CD4-positive, alpha-beta T cell (primary cell): ENCODE results near the gene TMA7. TPM values are rescaled to one million over a fixed set of nuclear protein-coding genes. Genes with fewer than 3 reads are reported as not detected.
A peak's percentile ranks its signal among the peaks of the same experiment; 100 is the strongest.

Experiments
- ATAC-seq: fragments of 200-7000 bp; cut with Tn5 transposase; one replicate; pipeline ENCODE4 v1.10.0; 2022; ENCODE audit warnings: mild to moderate bottlenecking; ENCODE audit not compliant: poor library complexity
- CTCF ChIA-PET: fragments of 350-600 bp; sonication (Branson Sonifier 250); formaldehyde crosslinking; loops from one replicate; lab custom pipeline; 2021; ENCODE audit warnings: antibody characterized with exemption, inconsistent platforms; lab: Charles Lee
- POLR2A ChIA-PET: fragments of 350-600 bp; sonication (Branson Sonifier 250); formaldehyde crosslinking; loops from one replicate; lab custom pipeline; 2021; ENCODE audit warnings: antibody characterized with exemption, inconsistent platforms; lab: Charles Lee
- DNase-seq, 14 experiments: peaks; one replicate each; pipeline ENCODE4 v3.0.0-alpha.2; 2013 to 2020; ENCODE audit warnings: mixed read lengths in 2 of 14
- H3K27ac ChIP-seq, 2 donors: one replicate each; pipeline versions ENCODE4 v1.5.1 to v1.7.0; 2013; ENCODE audit warnings: low read length in 2 of 2, low read depth in 1 of 2, mild to moderate bottlenecking in 1 of 2
- H3K27me3 ChIP-seq, 2 experiments: 1 replicate in 1 of 2; 2 replicates in 1 of 2; pipeline versions ENCODE4 v1.6.1 to v1.7.0; 2013; ENCODE audit warnings: low read length in 2 of 2, control low read depth in 1 of 2, mild to moderate bottlenecking in 1 of 2, moderate library complexity in 1 of 2; ENCODE audit not compliant: insufficient read depth in 2 of 2, control insufficient read depth in 1 of 2
- H3K36me3 ChIP-seq: one replicate; pipeline ENCODE4 v1.6.1; 2013; ENCODE audit warnings: low read length, control low read depth; ENCODE audit not compliant: insufficient read depth
- H3K4me1 ChIP-seq: one replicate; pipeline ENCODE4 v1.6.1; 2013; ENCODE audit warnings: low read length, control low read depth; ENCODE audit not compliant: insufficient read depth
- H3K4me3 ChIP-seq: one replicate; pipeline ENCODE4 v1.5.1; 2013; ENCODE audit warnings: mild to moderate bottlenecking, low read length, moderate library complexity
- H3K9me3 ChIP-seq, 2 experiments: 1 replicate in 1 of 2; 2 replicates in 1 of 2; pipeline versions ENCODE4 v1.6.1 to v1.7.0; 2013; ENCODE audit warnings: low read length in 2 of 2, mild to moderate bottlenecking in 2 of 2, control low read depth in 1 of 2, moderate library complexity in 1 of 2; ENCODE audit not compliant: control insufficient read depth in 1 of 2, insufficient read depth in 1 of 2
- H3K27ac Mint-ChIP-seq: one replicate; pipeline ENCODE4 v1.8.0; 2020; ENCODE audit warnings: mixed read lengths
- H3K27me3 Mint-ChIP-seq: one replicate; pipeline ENCODE4 v1.8.0; 2021; ENCODE audit warnings: mixed read lengths
- H3K36me3 Mint-ChIP-seq: one replicate; pipeline ENCODE4 v1.8.0; 2021; ENCODE audit warnings: low read depth, mixed read lengths
- H3K4me1 Mint-ChIP-seq: one replicate; pipeline ENCODE4 v1.8.0; 2021; ENCODE audit warnings: low read depth, mixed read lengths
- H3K4me3 Mint-ChIP-seq: one replicate; pipeline ENCODE4 v1.8.0; 2020; ENCODE audit warnings: mild to moderate bottlenecking, mixed read lengths
- H3K9me3 Mint-ChIP-seq: one replicate; pipeline ENCODE4 v1.8.0; 2020; ENCODE audit warnings: mixed read lengths
- CTCF ChIP-seq: fragments of 200-600 bp; IDR thresholded peaks from one replicate; pipeline ENCODE4 v1.8.0; 2022; ENCODE audit warnings: antibody characterized with exemption, mild to moderate bottlenecking
- intact Hi-C, 2 experiments: fragments of 100-400 bp; cut with DNase I in 1 of 2; cut with micrococcal nuclease in 1 of 2; formaldehyde crosslinking; loops; one replicate each; pipeline versions ENCODE4 v1.15.1 to v1.9.0; 2023 to 2025; cut with DNase I, micrococcal nuclease
- total RNA-seq, 174 experiments: library from RNA in 2 of 174; stranded (reverse) in 2 of 174; gene quantifications; one replicate each; pipeline ENCODE4 v1.2.3 and lab custom pipeline; 2021 to 2026

The TMA7 gene
- total RNA-seq, 2 experiments from 2014 or later = 289 to 297 TPM

GRCh38 chr3:48440590-48440958 is 517 bp downstream of the TMA7 start:
- ChIA-PET CTCF (interaction anchor here (0.9 to 2.2 kb wide), 7 partner anchors 18 to 118 kb away, joined by 3 to 16 read pairs (median 3); no protein-coding TSS in a partner anchor), POLR2A (interaction anchor here (0.6 to 2.8 kb wide), 21 partner anchors 8 to 498 kb away, joined by 3 to 55 read pairs (median 8); partner anchors contain the start of genes IP6K2, PFKFB4, PLXNB1 and SHISA5)
- no peaks in the 10 kb centered on the region for H3K27me3 ChIP-seq
- DNase-seq (peak in 4 of 14 experiments; percentile 21 to 51 (median 40)), ATAC-seq (peak; percentile 8)
- Mint-ChIP-seq H3K27ac (no peak overlapping the region), H3K9me3 (no peaks in the 10 kb centered on the region), H3K36me3 (peaks cover 50% of the 10 kb centered on the region), H3K4me3 (peak overlapping the region; percentile 96), H3K4me1 (peaks cover 57% of the 10 kb centered on the region), H3K27me3 (no peaks in the 10 kb centered on the region)
- H3K4me3 ChIP-seq = peak overlapping the region; percentile 57
- TF ChIP-seq CTCF = no peak
- H3K27ac ChIP-seq = peak overlapping the region; percentile 88 to 94
- H3K36me3 ChIP-seq = peaks cover 29% of the 10 kb centered on the region
- H3K9me3 ChIP-seq = no peaks in the 10 kb centered on the region
- peaks cover 44% of the 10 kb centered on the region for H3K4me1 ChIP-seq
- intact Hi-C loops = loop anchor here in 1 of 2 experiments (1.0 kb wide), 2 partner anchors 33 to 67 kb away; no protein-coding TSS in a partner anchor

GRCh38 chr3:48441940-48442339 is 1.9 kb downstream of the TMA7 start:
- Mint-ChIP-seq H3K27me3 (no peaks in the 10 kb centered on the region), H3K4me1 (peaks cover 68% of the 10 kb centered on the region), H3K9me3 (no peaks in the 10 kb centered on the region), H3K4me3 (peak overlapping the region; percentile 96), H3K36me3 (peaks cover 61% of the 10 kb centered on the region), H3K27ac (no peak overlapping the region)
- no peaks in the 10 kb centered on the region for H3K9me3 ChIP-seq
- intact Hi-C loops = no loop called here
- peak overlapping the region; percentile 37 to 43 for H3K27ac ChIP-seq
- ChIA-PET CTCF (no interaction called here), POLR2A (interaction anchor here (2.8 kb wide), 1 partner anchor 31 kb away, joined by 55 read pairs; no protein-coding TSS in a partner anchor)
- H3K4me1 ChIP-seq = peaks cover 43% of the 10 kb centered on the region
- ATAC-seq = no peak
- peaks cover 29% of the 10 kb centered on the region for H3K36me3 ChIP-seq
- TF ChIP-seq CTCF = no peak
- no peak overlapping the region for H3K4me3 ChIP-seq
- no peaks in the 10 kb centered on the region for H3K27me3 ChIP-seq
- DNase-seq = no peak

GRCh38 chr3:48445277-48445882 is 5.3 kb downstream of the TMA7 start:
- Mint-ChIP-seq H3K4me1 (peaks cover 66% of the 10 kb centered on the region), H3K27me3 (no peaks in the 10 kb centered on the region)

More at GRCh38 chr3:48445277-48445882, 5.3 kb downstream of the TMA7 start:
- POLR2A ChIA-PET = interaction anchor here (0.6 to 3.5 kb wide), 12 partner anchors 9 to 144 kb away, joined by 3 to 23 read pairs (median 4); no protein-coding TSS in a partner anchor
- Histone ChIP-seq H3K27ac (no peak overlapping the region), H3K36me3 (peaks cover 32% of the 10 kb centered on the region), H3K4me3 (no peak overlapping the region), H3K9me3 (no peaks in the 10 kb centered on the region), H3K4me1 (peaks cover 42% of the 10 kb centered on the region), H3K27me3 (no peaks in the 10 kb centered on the region)
- Mint-ChIP-seq H3K4me3 (peak overlapping the region; percentile 86), H3K27ac (peak overlapping the region; percentile 86), H3K36me3 (peaks cover 69% of the 10 kb centered on the region), H3K9me3 (no peaks in the 10 kb centered on the region)
- no peak for ATAC-seq
- intact Hi-C loops = no loop called here
- DNase-seq = no peak
- TF ChIP-seq CTCF = no peak
- CTCF ChIA-PET = interaction anchor here (0.9 to 6.8 kb wide), 3 partner anchors 9 to 89 kb away, joined by 3 to 56 read pairs (median 7); no protein-coding TSS in a partner anchor
